Stimulated activated CD8-positive, alpha-beta memory T cell treated with anti-CD3 and anti-CD28 coated beads, Interleukin-7, amount 100 ng/mL, for 4 hours (primary cell): Measurements from ENCODE around the gene DNAH17.
"Not testable (repeated sequence)": the region's sequence is repeated elsewhere in the genome, so short reads cannot be mapped to it uniquely, and the experiment has no call there.

Source experiments
- DNase-seq, 2 donors: peaks; one replicate each; pipeline ENCODE4 v3.0.0-alpha.2; 2020; ENCODE audit warnings: low read depth in 2 of 2

DNAH17 gene

DNA sequence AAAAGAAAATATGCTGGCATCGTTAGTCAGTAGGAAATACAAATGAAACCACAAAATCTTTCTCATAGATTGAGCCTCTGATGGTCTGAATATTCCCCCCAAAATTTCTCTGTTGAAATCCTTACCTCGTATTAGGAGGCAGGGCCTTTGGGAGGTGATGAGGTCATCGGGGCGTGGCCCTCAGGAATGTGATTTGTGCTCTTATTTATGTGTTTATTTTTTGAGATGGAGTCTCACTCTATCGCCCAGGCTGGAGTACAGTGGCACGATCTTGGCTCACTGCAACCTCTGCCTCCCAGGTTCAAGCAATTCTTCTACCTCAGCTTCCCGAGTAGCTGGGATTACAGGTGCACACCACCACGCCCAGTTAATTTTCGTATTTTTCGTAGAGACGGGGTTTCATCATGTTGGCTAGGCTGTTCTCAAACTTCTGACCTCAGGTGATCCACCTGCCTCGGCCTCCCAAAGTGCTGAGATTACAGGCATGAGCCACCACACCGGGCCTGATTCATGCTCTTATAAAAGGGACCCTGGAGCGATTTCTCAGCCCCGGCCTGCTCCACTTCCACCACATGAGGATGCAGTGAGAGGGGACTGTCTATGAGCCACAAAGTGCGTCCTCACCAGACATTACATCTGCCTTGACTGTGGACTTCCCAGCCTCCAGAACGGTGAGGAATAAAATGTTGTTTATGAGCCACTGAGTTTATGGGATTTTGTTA is 53.1 kb downstream of the DNAH17 start:
- DNase-seq: no peak

DNA sequence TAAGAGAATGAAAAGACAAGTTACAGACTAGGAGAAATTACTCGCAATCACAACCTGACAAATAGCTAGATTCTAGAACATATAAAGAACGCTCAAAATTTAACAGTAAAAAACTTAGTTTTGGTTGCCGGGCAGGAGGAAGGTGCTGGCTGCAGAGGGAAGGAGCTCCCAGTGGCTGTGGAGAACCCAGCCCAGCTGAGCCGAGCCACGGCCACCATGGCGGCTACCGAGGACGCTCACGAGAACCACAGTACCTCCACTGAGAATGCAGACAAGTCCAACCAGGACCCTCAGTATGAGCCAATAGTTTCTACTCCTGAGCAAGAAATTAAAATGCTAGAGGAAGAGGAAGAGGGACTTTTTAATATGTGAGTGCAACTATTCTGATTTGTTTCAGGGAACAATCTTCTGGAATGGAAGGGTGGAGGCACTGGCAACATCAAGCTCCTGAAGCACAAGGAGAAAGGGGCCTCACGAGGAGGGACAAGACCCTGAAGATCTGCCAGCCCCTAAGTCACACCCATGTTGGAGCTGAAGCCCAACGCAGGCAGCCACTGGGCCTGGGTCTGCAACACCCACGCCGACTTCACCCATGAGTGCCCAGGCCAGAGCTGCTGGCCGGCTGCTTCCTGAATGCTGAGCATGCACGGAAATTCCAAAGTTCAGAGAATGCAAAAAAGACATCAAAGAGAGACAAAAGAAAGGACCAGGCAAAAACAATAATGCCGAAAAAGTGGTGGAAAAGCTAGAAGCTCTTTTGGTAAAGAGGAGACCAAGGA is 55.0 kb downstream of the DNAH17 start:
- no peak for DNase-seq

DNA sequence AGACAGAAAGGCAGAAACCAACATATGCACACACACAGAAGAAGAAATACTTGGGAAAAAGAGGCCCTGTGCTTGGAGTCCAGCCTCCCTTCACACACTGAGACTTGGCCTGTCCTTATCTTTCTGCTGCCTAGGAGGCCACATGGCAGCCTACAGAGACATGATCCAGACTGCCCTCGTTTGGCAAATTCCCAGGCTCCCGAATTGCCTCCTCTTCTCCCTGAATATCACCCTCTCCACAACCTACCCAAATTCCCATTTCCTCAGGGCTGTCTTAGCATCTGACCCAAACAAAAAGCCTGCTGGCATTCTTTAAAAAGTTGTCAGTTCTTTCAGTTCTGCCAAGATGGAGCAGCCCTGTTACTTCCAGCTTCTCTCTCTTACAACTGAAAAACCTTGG is 59.8 kb downstream of the DNAH17 start:
- no peak for DNase-seq

DNA sequence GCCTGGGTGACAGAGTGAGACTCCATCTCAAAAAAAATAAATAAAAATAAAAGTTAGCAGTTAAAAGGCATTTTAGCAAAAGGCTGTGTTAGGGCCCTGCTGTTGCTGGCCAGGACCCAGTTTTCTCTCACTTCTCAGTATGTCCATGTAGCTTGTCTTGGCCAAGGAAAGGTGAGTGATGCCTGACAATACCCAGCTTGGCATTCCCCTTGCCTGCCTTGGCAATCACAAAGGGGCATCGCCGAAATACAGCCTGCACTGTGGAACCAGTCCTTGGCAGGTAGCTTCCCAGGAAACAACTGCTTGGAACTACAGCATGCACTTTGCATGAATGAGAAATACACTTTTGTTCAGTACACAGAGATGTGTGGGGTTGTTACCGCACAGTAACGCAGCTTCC is 61.7 kb downstream of the DNAH17 start:
- no peak for DNase-seq

DNA sequence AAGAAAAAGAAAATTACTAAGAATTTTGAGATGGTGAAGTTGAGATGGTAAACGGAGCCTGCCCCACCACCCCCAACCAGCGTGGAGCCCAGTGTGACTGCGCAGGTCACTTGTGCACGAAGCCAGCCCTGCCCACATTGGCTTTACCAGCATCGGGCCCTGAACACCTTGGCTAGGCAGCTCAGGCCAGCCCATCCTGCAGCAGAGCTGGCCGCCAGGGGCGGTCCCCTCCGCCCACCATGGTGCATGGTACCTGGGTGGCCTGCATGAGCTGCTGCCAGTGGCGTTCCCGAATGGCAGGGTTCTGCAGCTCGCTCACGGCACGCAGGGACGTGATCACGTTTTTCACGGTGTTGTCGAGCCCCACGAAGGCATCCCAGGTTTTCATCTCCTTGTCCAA is 62.7 kb downstream of the DNAH17 start:
- DNase-seq: no peak

DNA sequence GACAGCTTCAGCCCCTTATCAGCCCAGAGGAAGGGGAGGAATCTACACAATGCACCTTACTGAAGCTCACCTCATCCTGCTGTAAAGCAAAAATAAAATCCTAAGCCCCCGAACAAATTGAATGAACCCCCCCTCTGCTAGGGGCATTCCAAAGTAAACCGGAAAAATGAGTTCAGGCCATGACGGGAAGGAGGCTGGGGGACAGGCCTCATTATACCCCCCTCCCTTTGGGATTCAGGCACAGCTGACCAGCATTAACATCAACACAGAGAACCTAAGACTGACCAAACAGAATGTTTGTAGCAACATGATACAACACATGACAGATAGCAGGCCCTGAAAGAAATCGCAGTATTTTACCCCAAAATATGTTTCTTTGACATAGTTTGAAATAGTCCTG is 64.2 kb downstream of the DNAH17 start:
- DNase-seq: no peak

DNA sequence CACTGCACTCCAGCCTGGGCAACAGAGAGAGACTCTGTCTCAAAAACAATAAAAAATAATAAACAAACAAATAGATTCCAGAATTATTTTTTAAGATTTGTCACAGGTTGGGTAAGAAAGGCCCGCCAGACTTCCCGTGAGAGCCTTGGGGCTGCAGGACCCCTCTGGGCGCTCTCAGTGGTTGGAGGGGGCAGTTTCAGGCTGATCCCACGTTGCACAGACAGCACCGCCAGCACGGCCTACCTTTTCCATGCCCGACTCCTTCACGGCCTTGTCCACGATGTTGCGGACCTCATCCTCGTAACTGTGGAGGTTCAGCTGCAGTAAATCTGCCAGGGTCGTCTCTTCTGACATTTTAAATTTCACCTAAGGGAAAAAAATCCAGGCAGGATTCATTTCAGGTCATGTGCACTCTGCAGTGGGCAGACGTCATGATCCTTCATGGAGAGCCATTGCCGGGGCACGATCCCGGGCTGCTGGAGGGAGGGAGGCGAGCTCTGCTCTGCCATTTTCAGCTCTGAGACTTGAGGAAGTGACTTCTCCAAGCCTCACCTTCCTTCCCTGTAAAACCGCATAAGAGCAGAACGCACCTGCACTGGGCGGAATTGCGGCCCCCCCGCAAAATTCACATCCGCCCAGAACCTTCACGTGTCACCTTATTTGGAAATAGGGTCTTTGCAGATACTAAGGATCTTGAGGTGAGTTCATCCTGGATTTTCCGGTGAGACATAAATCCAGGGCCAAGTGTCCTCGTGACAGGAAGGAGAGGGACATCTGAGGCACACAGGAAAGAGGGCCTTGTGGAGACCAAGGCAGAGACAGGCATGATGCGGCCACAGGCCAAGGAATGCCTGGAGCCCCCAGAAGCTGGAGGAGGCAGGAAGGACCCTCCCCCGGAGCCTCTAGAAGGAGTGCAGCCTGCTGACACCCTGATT is 66.8 kb downstream of the DNAH17 start:
- DNase-seq: no peak

DNA sequence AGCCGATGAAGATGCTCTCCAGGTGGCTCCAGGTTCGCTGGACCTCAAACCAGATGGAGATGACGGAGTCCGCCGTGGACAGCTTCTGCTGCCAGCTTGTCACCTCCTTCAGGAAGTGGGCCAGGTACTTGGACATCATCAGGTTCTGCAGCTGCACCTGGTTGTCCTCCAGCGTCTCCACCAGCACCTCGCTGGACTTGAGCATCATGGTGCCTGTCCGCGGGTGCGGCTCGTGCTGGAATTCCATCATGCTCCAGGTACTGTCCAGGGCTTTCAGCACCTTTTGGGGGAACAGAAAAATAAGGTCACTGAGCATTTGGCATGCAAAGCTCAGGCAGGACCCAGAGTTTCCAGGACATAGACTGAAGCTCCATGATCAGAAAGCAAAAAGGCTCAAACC is 69.7 kb downstream of the DNAH17 start:
- no peak for DNase-seq

DNA sequence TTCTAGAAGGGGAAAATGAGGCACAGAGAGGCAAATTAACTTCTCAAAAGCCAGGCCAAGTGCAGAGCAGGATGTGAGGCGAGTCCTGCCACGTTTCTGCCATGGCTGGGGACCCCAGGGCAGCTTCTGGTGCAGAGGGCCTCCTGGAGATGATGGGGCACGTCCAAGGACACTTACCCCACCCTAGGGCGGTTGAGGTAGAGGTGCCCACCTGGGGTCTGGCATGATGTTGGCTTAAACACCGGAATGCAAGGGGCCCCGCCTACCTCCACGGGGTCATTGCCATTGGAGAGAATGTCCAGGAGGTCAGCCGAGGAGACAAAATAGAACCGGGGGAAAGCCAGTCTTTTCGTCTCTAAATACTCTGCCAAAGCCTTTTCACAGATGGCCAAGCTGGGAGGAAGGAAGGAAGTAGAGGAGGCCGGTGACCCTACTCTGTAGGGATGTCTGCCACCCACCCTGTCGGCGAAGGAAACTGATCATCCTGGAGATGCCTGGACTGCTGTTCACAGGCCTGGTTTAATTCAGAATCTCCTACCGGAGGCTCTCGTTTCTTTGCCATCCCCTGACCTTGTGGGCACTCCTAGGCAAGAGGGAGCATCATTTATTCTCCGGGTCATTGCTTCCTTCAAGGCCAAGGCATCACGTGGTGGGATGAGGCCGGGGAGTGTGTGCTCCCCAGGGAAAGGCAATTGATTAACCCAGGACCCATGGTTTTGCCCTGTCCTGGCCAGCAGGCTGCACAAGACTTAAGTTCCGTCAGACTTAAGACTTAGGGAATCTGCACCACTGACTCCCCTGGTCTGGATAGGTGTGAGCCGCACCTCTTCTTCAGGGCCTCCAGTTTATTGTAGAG is 70.5 kb downstream of the DNAH17 start:
- no peak for DNase-seq

DNA sequence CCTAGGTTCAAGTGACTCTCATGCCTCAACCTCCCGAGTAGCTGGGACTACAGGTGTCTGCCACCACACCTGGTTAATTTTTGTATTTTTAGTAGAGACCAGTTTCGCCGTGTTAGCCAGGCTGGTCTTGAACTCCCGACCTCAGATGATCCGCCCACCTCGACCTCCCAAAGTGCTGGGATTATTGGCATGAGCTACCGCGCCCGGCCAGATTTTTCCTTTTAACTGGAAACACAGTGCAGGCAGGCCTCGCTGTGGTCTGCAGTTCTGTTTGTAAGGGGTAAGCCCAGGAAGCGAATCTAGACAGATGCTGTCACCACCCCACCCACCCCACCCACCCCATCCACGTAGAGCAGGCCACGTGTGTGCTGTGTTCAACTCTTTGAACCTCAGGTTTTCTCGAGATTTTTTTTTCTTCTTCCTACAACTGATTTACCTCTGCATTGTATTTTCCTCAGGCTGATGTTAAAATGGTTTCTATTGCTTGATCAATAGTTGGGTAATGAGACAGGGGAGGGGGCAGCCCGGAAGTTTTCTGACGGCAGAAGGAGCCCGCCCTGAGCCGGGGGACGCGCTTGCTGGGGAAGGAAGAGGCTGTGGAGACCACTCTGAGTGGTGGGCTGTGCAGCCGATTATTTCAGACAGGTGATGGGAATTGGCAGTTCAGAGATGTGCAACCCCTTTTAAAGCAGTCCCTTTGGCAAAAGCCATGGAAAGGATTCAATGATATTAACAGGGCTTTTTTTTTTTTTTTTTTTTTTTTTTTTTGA is 72.9 kb downstream of the DNAH17 start:
- no peak for DNase-seq

DNA sequence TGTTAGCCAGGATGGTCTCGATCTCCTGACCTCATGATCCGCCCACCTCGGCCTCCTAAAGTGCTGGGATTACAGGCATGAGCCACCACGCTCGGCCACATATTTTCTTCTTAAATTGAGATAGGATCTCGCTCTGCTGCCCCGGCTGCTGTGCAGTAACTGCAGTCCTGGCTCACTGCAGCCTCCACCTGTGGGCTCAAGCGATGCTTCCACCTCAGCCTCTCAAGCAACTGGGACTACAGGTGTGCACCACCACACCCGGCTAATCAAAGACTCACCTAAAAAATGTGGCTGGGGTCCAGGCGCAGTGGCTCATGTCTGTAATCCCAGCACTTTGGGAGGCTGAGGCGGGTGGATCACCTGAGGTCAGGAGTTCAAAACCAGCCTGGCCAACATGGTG is 73.8 kb downstream of the DNAH17 start:
- not testable (repeated sequence) for DNase-seq

DNA sequence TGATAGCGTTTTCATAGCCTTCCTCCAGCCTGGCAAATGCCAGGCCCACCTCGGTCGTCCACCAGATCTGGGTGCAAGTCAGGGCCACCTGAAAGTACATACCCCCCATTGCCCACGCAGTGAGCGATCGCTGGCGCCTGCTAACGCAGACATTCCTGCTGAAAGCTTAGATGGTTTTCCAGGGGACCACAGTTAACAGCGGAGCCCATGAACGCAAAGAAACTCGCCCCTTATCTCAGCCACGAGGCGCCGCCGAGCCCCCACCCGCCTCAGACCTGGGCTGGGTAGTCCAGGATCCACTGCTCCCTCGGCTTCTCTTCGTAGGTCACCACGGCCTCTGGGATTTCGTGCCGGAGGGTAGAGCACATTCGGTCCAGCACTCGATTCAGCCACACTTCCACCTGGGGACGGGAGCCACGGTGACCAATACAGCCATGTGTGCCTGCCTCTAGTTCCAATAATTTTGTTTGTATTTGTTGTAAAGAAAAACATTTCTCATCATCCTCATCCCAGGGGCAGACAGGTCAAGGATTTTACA is 74.5 kb downstream of the DNAH17 start:
- DNase-seq: no peak

DNA sequence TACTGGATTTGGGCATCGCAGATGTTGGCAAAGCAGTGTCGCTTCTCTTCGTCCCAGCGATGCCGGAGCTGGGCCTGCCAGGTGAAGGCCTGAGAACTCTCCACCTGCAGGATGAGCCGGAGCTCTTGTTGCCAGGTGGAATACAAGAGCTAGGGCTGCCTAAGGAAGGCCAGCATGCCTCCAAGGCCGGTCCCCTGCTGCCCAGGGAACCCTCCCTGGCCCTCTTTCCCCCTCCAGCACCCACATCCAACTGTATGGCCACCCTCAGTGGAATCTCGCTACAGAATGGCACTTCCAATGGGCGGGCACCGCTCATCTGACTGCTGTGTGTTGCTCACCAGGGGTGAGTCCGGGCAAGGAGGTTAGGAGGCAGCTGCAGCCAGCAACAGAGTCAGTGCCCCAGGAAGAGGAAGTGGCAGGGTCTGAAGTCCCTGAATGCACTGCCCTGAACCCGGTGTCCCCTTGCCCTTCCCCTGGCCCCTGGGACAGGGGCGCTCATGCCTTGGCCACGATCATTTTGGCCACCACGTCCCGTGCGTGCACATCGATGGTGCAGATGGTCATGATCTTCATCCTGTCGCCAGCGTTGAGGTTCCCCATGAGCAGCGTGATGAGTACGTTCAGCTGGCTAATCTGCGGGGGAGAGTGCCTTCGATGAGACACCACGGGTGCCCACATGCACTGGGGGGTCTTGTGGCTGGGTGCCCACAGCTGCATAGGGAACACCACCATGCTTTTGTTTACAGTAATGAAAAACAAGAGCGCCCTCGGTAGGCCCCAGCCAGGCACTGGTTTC is 75.8 kb downstream of the DNAH17 start:
- no peak for DNase-seq

DNA sequence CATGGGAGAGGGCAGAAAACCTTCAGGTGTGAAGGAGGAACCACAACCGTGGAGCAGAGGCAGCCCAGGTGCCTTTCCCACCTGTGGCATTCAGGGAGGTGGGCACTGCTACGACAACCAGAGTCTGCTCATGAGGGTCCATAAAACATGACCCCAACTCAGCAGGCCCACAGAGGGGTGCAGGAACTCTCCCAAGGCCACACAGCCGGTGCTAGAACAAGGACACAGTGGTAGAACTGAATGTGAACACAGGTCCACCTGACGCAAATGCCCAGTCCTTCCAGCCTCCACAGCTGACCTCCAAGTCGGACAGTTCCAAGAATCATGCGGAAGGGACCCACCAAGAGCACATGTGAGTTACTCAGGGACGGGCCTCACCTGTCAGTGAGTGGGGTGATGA is 76.4 kb downstream of the DNAH17 start:
- no peak for DNase-seq

DNA sequence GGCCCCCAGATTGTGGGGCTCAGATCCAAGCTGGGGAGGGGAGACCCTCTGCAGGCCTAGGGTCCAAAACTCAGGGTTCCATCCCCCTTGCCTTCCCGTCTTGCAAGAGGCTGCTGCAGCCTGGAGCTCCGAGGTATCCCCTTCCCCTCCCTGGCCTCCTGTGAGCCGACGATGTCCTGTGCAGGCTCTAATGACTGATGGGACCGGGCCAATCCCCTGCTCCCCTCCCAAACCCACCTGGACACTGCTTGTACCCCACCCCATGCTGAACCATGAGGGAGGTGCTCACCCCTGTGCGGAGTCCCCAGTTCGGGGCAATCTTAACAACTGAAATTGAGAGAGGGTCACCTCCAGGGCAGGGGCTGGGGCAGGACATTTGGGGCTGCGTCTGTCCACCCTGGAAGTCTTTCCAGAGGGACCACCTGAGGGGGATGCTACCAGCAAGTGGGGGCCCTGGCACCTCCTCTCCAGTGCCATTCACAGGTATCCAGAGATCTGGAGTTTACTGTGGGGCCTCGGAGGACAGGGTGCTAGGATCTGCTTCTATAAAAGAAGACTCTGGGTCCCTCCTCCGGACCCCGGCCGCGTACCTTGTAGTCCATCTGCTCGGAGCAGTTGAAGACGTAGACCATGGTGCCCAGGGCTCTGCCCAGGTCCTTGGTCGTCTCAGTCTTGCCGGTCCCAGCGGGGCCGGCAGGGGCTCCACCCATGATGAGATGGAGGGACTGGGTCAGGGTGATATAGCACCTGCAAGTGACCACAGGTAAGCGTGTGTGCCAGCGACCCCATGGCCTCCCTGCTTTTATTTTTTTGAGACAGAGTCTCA is 77.3 kb downstream of the DNAH17 start:
- DNase-seq: no peak

DNA sequence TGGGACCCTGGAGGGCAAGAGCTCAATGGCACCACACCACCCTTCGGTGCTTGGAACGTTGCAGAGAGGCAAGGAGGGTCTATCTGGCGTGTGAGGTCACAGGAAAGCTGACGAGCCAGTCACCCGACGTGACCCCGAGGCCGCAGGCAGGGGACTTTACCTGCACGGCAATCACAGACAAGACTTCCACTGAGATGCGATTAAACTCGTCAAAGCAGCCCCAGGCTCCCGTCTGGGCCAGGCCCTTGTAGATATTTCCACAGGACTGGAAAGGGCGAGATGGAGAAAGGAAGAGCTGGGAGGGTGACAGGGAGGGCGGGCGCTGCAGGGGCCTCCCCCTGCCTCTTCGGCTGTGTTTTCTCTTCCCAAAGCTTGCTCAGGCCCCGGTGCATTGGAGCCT is 78.3 kb downstream of the DNAH17 start:
- no peak for DNase-seq

DNA sequence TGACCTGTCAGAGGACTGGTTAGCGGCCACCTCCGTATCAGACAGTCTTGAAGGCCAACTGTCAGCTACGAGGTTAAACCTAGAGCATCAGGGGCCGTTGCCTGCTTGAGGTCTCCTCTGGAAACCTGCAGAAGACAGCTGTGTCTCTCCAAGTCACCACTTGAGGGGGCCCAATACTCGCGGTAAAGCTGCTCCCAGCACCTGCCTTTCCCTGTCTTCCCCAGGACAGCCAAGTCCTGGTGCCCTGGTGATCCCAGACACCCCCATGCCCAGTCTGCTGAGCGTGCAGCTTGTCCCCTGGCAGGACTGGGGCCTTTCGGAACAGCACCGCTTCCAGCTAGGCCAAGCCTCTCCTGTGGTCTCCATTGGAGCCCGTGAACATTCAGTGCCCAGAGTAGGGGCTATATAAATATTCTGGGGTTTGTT is 80.1 kb downstream of the DNAH17 start:
- peak in 1 of 2 donors; percentile 10 for DNase-seq

DNA sequence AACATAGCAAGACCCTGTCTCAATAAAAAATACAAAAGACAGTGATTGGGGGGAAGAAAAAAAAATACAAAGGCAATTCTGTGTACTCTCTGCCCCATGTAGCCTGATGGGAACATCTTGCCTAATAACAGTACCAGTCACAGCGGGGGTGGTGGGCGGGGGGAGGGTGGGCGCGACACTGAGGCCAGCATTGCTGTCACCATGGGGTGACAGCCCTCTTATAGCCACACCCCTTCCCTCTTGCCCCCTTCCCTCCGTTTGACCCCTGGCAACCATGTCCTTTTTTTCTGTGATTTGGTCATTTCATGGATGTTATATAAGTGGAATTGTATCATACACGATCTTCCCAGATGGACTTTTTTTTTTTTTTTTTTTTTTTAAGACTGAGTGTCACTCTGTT is 80.9 kb downstream of the DNAH17 start:
- DNase-seq: no peak

DNA sequence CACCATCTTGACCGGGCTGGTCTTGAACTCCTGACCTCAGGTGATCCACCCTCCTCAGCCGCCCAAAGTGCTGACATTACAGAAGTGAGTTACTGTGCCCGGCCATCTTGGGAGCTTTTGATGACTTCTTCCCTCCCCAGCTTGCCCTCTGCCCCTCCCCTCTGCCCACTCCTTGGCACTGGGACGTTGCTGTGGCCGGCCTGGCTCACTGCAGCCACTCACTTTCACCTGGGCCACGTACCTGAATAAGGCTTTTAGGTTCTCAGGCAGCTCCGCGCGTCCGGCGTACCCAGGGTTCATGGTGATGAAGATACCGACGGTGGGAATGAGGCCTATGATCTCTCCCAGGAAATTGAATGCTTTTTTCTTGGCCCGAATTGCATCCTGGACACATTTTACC is 81.6 kb downstream of the DNAH17 start:
- no peak for DNase-seq
